Endothelial cell of umbilical vein (primary cell): Measurements from ENCODE around the gene NRCAM. TPM values are rescaled to one million over a fixed set of nuclear protein-coding genes. Genes with fewer than 3 reads are reported as not detected.

Experiments
- BruUV-seq: library from RNA; stranded (reverse); fragments of 400-500 nt; replicated peaks from 2 replicates; lab custom pipeline; 2021; lab: Mats Ljungman, UMichigan
- CTCF ChIA-PET: fragments of 300-600, 350-600 bp; sonication (Branson Sonifier 250); formaldehyde crosslinking; loops from one replicate; lab custom pipeline; 2021; ENCODE audit warnings: antibody characterized with exemption, inconsistent platforms; lab: Charles Lee
- POLR2A ChIA-PET: fragments of 300-600, 350-600 bp; sonication (Branson Sonifier 250); formaldehyde crosslinking; loops from one replicate; lab custom pipeline; 2021; ENCODE audit warnings: antibody characterized with exemption, inconsistent platforms; lab: Charles Lee
- DNase-seq: peaks from one replicate; pipeline ENCODE4 v3.0.0-alpha.2; 2011; ENCODE audit warnings: low read depth, low spot score
- FAIRE-seq: peaks from 2 replicates; lab custom pipeline; 2011; peaks lifted over from hg19 to GRCh38; lab: Jason Lieb, UNC
- H2AFZ ChIP-seq: 2 replicates; pipeline ENCODE4 v1.6.0; 2012; ENCODE audit warnings: low read depth, low read length, control low read depth, inconsistent platforms
- H3K27ac ChIP-seq: 2 replicates; pipeline ENCODE4 v1.5.1; 2011; ENCODE audit warnings: low read depth, mild to moderate bottlenecking, control low read depth, low read length, moderate library complexity; ENCODE audit not compliant: insufficient read depth
- H3K27me3 ChIP-seq, 2 experiments: 2 replicates each; pipeline versions ENCODE4 v1.6.0 to v1.6.1; 2011; ENCODE audit warnings: low read length in 2 of 2, mixed read lengths in 1 of 2; ENCODE audit not compliant: control insufficient read depth in 2 of 2, insufficient read depth in 2 of 2
- H3K36me3 ChIP-seq, 2 experiments: 2 replicates in 1 of 2; 3 replicates in 1 of 2; pipeline ENCODE4 v1.5.1; 2011; ENCODE audit warnings: low read length in 2 of 2, mild to moderate bottlenecking in 1 of 2, moderate library complexity in 1 of 2; ENCODE audit not compliant: control insufficient read depth in 2 of 2, insufficient read depth in 2 of 2; ENCODE audit errors: extremely low read depth in 1 of 2
- H3K4me1 ChIP-seq: 3 replicates; pipeline ENCODE4 v1.5.1; 2011; ENCODE audit warnings: mild to moderate bottlenecking, low read length; ENCODE audit not compliant: control insufficient read depth, insufficient read depth; ENCODE audit errors: extremely low read depth
- H3K4me2 ChIP-seq: 2 replicates; pipeline ENCODE4 v1.6.1; 2011; ENCODE audit warnings: low read length, control low read depth, mixed read lengths; ENCODE audit not compliant: insufficient read depth
- H3K4me3 ChIP-seq, 3 experiments: fragments of 200-600 bp in 1 of 3; sonication (generic), shearing (Covaris generic) in 1 of 3; replicated peaks in 1 of 3; 2 replicates each; pipeline ENCODE4 v1.5.1; 2011 to 2016; ENCODE audit warnings: control low read depth in 3 of 3, low read length in 3 of 3, mild to moderate bottlenecking in 2 of 3, inconsistent platforms in 1 of 3, low read depth in 1 of 3, moderate library complexity in 1 of 3; ENCODE audit not compliant: insufficient read depth in 1 of 3
- H3K79me2 ChIP-seq: 2 replicates; pipeline ENCODE4 v1.6.0; 2012; ENCODE audit warnings: low read length, inconsistent platforms; ENCODE audit not compliant: control insufficient read depth, insufficient read depth
- H3K9ac ChIP-seq: replicated peaks from 2 replicates; pipeline ENCODE3; 2011; ENCODE audit warnings: low read length, control low read depth; ENCODE audit not compliant: insufficient read depth; ENCODE audit errors: extremely low read depth
- H3K9me1 ChIP-seq: replicated peaks from 3 replicates; pipeline ENCODE4 v1.6.0; 2011; ENCODE audit warnings: mild to moderate bottlenecking, low read length; ENCODE audit not compliant: control insufficient read depth, insufficient read depth; ENCODE audit errors: extremely low read depth
- H3K9me3 ChIP-seq: replicated peaks from 2 replicates; pipeline ENCODE4 v1.5.1; 2012; ENCODE audit warnings: low read length, inconsistent platforms; ENCODE audit not compliant: control insufficient read depth, insufficient read depth
- H4K20me1 ChIP-seq: replicated peaks from 2 replicates; pipeline ENCODE3; 2011; ENCODE audit warnings: mild to moderate bottlenecking, low read length; ENCODE audit not compliant: control insufficient read depth, insufficient read depth; ENCODE audit errors: extremely low read depth
- CTCF ChIP-seq, 2 donors: IDR thresholded peaks; 1 replicate in 1 of 2; 2 replicates in 1 of 2; pipeline ENCODE4 v1.5.1; 2011; ENCODE audit warnings: low read length in 2 of 2, mild to moderate bottlenecking in 2 of 2, moderate library complexity in 2 of 2, control low read depth in 1 of 2, inconsistent platforms in 1 of 2, low read depth in 1 of 2; ENCODE audit not compliant: insufficient read depth in 1 of 2; ENCODE audit errors: extremely low read depth in 1 of 2
- EZH2 ChIP-seq: IDR thresholded peaks from 2 replicates; pipeline ENCODE4 v1.6.1; 2012; ENCODE audit warnings: borderline replicate concordance, low read depth, mild to moderate bottlenecking, moderate library complexity, low read length, inconsistent platforms; ENCODE audit not compliant: severe bottlenecking
- FOS ChIP-seq: IDR thresholded peaks from 2 replicates; pipeline ENCODE4 v1.6.1; 2011; ENCODE audit warnings: mild to moderate bottlenecking, low read length, moderate library complexity, borderline replicate concordance; ENCODE audit not compliant: insufficient read depth
- GATA2 ChIP-seq: IDR thresholded peaks from 2 replicates; pipeline ENCODE4 v1.7.0; 2011; ENCODE audit warnings: low read depth, mild to moderate bottlenecking, moderate library complexity, mixed read lengths, low read length; ENCODE audit not compliant: insufficient read length, insufficient read depth
- JUN ChIP-seq: IDR thresholded peaks from 2 replicates; pipeline ENCODE4 v1.6.1; 2011; ENCODE audit warnings: borderline replicate concordance, low read depth; ENCODE audit not compliant: insufficient read length, insufficient read depth
- MAX ChIP-seq: IDR thresholded peaks from 2 replicates; pipeline ENCODE4 v1.6.1; 2011; ENCODE audit not compliant: insufficient read depth, insufficient read length
- MYC ChIP-seq: IDR thresholded peaks from one replicate; pipeline ENCODE4 v1.6.1; 2011; ENCODE audit warnings: mild to moderate bottlenecking, low read depth, low read length
- POLR2A ChIP-seq: IDR thresholded peaks from 2 replicates; pipeline ENCODE4 v1.6.1; 2012; ENCODE audit warnings: low read depth, mild to moderate bottlenecking, control low read depth, low read length
- POLR2AphosphoS5 ChIP-seq: IDR thresholded peaks from 2 replicates; pipeline ENCODE4 v1.6.1; 2012; ENCODE audit warnings: low read depth, mild to moderate bottlenecking, control low read depth, low read length, moderate library complexity; ENCODE audit not compliant: insufficient read depth
- dilution Hi-C: fragments of 300-500 bp; cut with MboI; formaldehyde crosslinking; loops from one replicate; pipeline ENCODE4 v1.15.0; 2019; ENCODE audit warnings: low sequenced_read_pairs; ENCODE audit not compliant: extremely low pct_ligation_motif_present
- intact Hi-C: fragments of 100-400 bp; cut with micrococcal nuclease; formaldehyde crosslinking; loops from one replicate; pipeline ENCODE4 v1.10.0; 2022
- polyA plus RNA-seq, 4 experiments: library from polyadenylated mRNA; depleted of rRNA in 3 of 4; stranded (reverse) in 3 of 4; unstranded in 1 of 4; fragments of >200 nt; gene quantifications; 2 replicates each; pipeline versions ENCODE4 v1.2.1 to v1.2.3, GENCODE V29; 2011 to 2012; ENCODE audit warnings: missing spikeins in 1 of 4
- total RNA-seq: library from RNA; stranded (reverse); gene quantifications from 2 replicates; pipeline ENCODE4 v1.2.3, GENCODE V29; 2021

Gene NRCAM
- total and polyA plus RNA-seq, 2 donors (not counting 3 experiments of a cell fraction or from before 2014, with no cell fraction given): 26.0 to 47.6 TPM

GRCh38 chr7:108120933-108121332 is 335.3 kb downstream of the NRCAM start:
- dilution Hi-C loops (no loop called here), intact Hi-C loops (no loop called here)
- no peaks in the 10 kb centered on the region for H3K9me1 ChIP-seq
- H3K27me3 ChIP-seq: no peaks in the 10 kb centered on the region
- H3K4me1 ChIP-seq: no peaks in the 10 kb centered on the region
- DNase-seq (no peak), FAIRE-seq (no peak)
- ChIA-PET POLR2A (no interaction called here), CTCF (interaction anchor here (0.6 to 1.9 kb wide), 2 partner anchors 14 to 25 kb away, joined by 3 to 6 read pairs; no protein-coding TSS in a partner anchor)
- H4K20me1 ChIP-seq: no peaks in the 10 kb centered on the region
- no peaks in the 10 kb centered on the region for H3K9me3 ChIP-seq
- no peaks in the 10 kb centered on the region for H3K79me2 ChIP-seq
- BruUV-seq: no TSS peak
- H3K27ac ChIP-seq: no peak overlapping the region
- TF ChIP-seq FOS: no peak
- TF ChIP-seq GATA2: no peak
- no peak for TF ChIP-seq MAX
- no peak for TF ChIP-seq POLR2AphosphoS5
- TF ChIP-seq MYC: no peak
- no peak for TF ChIP-seq CTCF (IDR thresholded peaks at IDR 0.05; ENCODE audit: extremely low read depth in 1 of 2, insufficient read depth in 1 of 2, low read depth in 1 of 2, low read length in 2 of 2)
- TF ChIP-seq EZH2: no peak
- no peak for TF ChIP-seq POLR2A
- TF ChIP-seq JUN: no peak
- no peak overlapping the region for H3K4me3 ChIP-seq
- H3K36me3 ChIP-seq: no peaks in the 10 kb centered on the region
- no peak overlapping the region for H3K4me2 ChIP-seq
- H2AFZ ChIP-seq: no peak overlapping the region
- H3K9ac ChIP-seq: no peak overlapping the region
